ENCODE results near the gene ATAD3C.
A peak's percentile ranks its signal among the peaks of the same experiment; 100 is the strongest.
"Not testable (repeated sequence)": the region's sequence is repeated elsewhere in the genome, so short reads cannot be mapped to it uniquely, and the experiment has no call there.

ATAD3C gene

GRCh38 chr1:1479547-1480487, 30.3 kb downstream of the ATAD3C start:
- DNase-seq (ENCODE audit: low spot score) = no peak

GRCh38 chr1:1480488-1480867, 31.0 kb downstream of the ATAD3C start:
- DNase-seq (ENCODE audit: low spot score) = not testable (repeated sequence)

GRCh38 chr1:1481811-1482210, 32.3 kb downstream of the ATAD3C start:
- DNase-seq (ENCODE audit: low spot score) = not testable (repeated sequence)

- no peak for DNase-seq (ENCODE audit: low spot score)
Measured at GRCh38 chr1:1482856-1483255, 33.4 kb downstream of the ATAD3C start.

GRCh38 chr1:1483714-1484113, 34.2 kb downstream of the ATAD3C start:
- no peak for DNase-seq (ENCODE audit: low spot score)

GRCh38 chr1:1484976-1485750, 35.7 kb downstream of the ATAD3C start:
- not testable (repeated sequence) for DNase-seq (ENCODE audit: low spot score)

GRCh38 chr1:1485755-1486317, 36.3 kb downstream of the ATAD3C start:
- not testable (repeated sequence) for DNase-seq (ENCODE audit: low spot score)

GRCh38 chr1:1487701-1488100, 38.2 kb downstream of the ATAD3C start:
- DNase-seq (ENCODE audit: low spot score) = no peak

- no peak for DNase-seq (ENCODE audit: low spot score)
Measured at GRCh38 chr1:1489231-1489630, 39.7 kb downstream of the ATAD3C start.

GRCh38 chr1:1489861-1490260, 40.4 kb downstream of the ATAD3C start:
- DNase-seq (ENCODE audit: low spot score) = no peak

- DNase-seq (ENCODE audit: low spot score) = no peak
Measured at GRCh38 chr1:1490633-1491230, 41.2 kb downstream of the ATAD3C start.

- DNase-seq (ENCODE audit: low spot score) = no peak
Measured at GRCh38 chr1:1491601-1492000, 42.1 kb downstream of the ATAD3C start.

GRCh38 chr1:1494311-1494710, 44.8 kb downstream of the ATAD3C start:
- not testable (repeated sequence) for DNase-seq (ENCODE audit: low spot score)

- DNase-seq (ENCODE audit: low spot score) = not testable (repeated sequence)
Measured at GRCh38 chr1:1495461-1495975, 46.0 kb downstream of the ATAD3C start.

- peak; percentile 63 for DNase-seq (ENCODE audit: low spot score)
Measured at GRCh38 chr1:1504777-1505365, 55.4 kb downstream of the ATAD3C start.

- peak; percentile 36 for DNase-seq (ENCODE audit: low spot score)
Measured at GRCh38 chr1:1505366-1505798, 55.9 kb downstream of the ATAD3C start.

- DNase-seq (ENCODE audit: low spot score) = not testable (repeated sequence)
Measured at GRCh38 chr1:1505801-1506200, 56.3 kb downstream of the ATAD3C start.

GRCh38 chr1:1507305-1507704, 57.8 kb downstream of the ATAD3C start:
- DNase-seq (ENCODE audit: low spot score) = no peak

- DNase-seq (ENCODE audit: low spot score) = not testable (repeated sequence)
Measured at GRCh38 chr1:1508775-1509464, 59.4 kb downstream of the ATAD3C start.

- not testable (repeated sequence) for DNase-seq (ENCODE audit: low spot score)
Measured at GRCh38 chr1:1509465-1509850, 60.0 kb downstream of the ATAD3C start.
